Muscle of arm (tissue), 12 donors: ENCODE data around the gene HOXA7. TPM values are rescaled to one million over a fixed set of nuclear protein-coding genes. Genes with fewer than 3 reads are reported as not detected.

Experiments used
- DNase-seq: peaks from one replicate; pipeline ENCODE4 v3.0.0-alpha.2; 2013
- polyA plus RNA-seq, 12 donors: library from polyadenylated mRNA; unstranded; fragments of 120-200 nt; gene quantifications; one replicate each; pipeline ENCODE4 v1.2.1, GENCODE V29; 2013; ENCODE audit not compliant: insufficient read length in 12 of 12

The HOXA7 gene
- polyA plus RNA-seq, 12 donors: 12.0 to 26.8 (median 17.3) TPM; not detected in 1

DNA sequence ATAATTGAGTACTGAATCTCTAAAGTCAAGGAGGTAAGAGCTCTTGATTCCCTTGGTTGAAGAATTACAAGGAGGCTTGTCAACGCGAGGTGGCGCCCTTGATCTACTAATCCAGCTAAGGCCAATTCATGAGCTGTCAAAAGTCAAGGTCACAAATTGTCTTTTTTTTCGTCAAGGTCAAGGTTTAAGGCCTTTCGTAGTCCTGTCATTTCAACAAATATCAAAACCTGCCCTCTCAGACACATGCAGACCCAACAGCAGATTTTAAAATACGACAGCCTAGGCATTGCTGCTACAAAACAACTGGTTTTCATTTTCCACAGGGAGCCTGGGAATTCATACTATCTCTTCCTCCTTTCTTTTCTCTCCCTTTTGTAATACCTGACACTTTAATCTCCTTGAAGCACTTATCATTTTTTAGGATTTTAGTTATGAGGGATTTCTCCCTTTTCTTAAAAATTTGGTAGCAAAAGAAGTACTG lies 39.9 kb upstream of the HOXA7 start:
- DNase-seq: peak; percentile 86

DNA sequence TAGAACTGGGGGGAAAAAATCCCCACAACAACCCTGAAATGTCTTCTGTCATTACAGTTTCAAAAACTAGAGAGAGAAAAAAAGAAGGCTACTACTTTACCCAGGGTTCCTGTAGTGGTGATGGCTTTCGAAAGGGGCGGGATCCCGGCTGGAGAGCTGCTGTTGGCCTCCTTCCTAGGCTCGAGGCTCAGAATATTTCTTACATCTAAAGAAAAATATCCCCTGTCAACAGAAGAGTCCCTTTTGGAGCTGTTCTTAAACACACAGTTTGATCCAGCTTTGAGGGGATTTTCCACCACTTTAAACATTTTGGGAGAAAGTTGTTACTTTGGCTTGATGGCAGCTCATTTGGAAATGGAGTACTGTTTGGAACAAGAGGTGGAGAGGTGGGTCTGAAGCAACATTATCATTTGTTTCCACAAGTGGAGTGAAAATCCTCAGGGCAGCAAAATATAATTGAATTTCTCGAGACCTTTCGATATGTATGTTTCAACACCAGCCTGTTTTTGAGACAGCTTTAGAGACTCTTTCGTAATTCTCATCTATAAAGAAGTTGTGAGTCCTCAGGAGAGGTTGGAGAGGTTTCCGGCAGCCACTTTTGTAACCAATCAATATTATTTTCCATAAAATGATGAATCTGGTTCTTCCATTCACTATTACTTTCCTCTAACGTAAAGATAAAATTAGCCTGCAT lies 38.4 kb upstream of the HOXA7 start:
- no peak for DNase-seq

DNA sequence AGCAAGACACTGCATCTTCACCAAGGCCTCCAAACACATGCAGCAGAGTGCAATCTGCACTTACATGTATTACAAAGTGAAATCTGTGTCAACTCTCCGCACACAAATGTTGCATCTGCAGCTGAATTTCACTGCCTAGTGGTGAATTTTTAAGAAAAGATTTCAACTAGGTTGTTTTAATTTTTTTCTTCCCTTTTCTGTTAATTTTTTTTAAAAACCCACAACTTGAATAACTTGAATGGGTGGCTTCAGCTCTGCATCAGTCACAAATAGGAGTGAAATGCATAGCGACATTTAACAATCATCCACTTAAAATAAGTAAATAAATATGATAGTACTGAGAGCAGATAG lies 37.5 kb upstream of the HOXA7 start:
- no peak for DNase-seq

DNA sequence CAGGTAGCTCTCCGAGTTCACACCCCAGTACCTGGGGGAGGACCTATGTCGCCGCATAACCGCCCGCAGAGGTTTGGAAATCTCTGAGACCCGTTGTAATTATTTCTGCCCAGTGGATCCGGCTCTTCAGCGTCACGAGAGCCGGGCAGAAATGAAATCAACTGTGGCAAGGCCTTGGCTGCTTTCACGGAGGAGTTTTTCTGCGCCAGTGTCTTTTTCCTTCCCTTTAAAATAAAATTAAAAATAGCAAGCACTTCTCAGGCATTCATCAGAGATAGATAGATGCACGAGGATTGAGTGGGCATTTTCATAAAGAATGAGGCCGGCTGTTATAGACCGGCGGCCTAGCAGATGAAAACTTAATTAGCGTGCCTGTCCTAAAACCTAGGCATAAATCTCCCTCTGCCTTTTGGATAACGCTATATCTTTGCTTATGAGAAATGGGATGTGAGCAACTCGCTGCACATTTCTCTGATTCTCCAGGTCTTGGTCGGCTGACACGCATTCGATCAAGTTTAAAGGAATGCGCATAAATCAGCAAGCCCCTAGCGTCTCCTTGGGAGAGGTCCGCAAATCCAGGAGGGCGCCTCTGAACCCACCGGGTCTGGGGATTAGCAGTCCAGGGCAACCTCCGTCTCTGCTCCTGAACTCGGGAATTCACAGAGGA lies 37.0 kb upstream of the HOXA7 start:
- DNase-seq: no peak

DNA sequence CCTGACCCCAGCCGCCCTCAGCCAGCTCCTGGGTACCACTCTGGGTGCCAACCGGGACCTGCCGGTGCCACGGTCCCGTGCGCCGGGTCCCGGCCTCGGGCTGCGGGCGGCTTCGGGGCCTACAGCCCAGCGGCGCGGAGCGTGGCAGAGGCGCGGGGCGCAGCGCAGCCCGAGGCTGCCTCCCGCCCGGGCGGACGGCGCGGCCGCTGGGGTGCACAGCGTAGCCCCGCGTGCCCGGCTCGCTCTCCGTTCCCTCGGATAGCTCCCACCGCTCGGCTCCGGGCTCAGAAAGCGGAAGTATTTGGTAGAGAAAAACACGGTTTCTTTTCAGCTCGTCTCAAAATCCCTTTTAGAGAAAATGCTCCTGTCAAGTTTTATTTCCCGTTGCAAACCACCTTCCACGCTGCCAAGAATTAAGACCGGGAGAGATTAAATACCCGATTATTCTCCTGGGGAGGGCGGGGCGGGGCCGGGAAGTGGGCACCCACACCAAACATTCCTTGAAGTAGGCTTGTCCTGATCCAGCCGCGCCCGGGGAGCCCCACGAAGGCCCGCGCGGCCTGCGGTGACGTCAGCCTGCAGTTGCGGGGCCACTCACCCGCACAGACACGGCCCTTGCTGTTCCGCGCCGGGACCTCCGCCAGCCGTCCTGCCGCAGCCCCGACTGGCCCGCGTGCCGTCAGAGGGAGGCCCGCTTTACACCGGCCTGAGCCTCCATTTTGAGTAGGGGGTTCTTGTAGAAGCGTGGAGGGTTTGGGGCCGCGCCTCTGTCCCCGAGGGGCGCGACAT lies 36.3 kb upstream of the HOXA7 start:
- no peak for DNase-seq

DNA sequence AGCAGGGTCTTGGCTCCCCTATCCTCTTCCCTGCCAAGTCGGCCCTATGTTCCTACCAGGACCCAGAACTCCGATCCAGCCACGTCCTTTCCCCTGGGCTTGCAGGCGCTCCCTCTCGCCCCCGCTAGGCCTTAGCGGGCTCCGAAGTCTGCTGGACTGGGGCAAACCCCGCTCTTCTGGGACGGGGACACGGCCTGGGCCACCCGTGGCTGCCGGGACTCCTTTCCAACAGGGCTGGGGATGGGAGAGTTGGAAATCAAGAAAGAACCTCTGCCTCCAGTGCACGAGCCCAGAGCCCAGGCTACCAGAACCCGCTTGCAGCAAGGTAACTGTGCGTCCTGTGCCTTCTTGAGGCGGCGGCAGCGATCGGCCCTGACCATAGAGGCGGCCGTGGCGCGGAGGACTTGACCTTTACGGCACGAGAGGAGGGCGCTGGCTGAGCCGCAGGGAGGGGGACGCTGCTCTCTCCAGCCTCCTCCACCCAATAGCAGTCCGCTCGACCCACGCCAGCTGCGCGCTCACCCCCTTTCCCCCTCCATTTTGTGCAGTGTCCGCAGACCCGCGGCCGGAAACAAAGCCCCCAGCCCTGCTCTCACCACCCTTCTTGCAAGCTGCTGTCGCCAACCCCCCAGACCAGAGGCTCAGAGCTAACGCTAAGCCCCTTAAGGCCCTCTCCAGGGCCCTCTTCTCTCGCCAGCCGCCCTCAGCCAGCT lies 35.5 kb upstream of the HOXA7 start:
- no peak for DNase-seq

DNA sequence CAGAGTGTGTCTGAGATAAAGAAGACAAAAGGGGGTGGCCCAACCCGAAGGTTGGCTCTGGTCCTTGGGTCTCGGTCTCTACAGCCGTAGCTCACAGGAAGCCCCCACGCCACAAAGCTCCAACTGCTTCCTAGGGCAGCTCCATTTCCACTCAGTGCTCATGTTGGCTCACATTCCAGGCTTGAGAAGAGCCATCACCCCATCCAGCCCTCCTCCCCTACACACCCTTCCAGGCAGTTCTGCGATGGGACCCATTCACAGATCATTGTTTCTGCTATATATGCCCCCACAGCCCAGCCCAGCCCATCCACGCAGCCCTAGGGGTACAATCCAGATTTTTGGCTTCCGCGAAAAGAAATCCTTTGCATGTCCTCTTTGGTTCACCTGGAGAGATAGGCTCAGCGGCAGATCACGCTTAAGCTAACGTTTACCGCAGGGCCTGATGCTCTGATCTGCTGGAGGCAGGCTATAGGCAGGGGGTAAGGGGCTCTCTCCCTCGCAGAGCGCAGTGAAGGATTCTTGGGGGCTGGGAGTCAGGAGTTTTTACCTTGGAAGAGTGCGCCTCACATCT lies 34.8 kb upstream of the HOXA7 start:
- no peak for DNase-seq

DNA sequence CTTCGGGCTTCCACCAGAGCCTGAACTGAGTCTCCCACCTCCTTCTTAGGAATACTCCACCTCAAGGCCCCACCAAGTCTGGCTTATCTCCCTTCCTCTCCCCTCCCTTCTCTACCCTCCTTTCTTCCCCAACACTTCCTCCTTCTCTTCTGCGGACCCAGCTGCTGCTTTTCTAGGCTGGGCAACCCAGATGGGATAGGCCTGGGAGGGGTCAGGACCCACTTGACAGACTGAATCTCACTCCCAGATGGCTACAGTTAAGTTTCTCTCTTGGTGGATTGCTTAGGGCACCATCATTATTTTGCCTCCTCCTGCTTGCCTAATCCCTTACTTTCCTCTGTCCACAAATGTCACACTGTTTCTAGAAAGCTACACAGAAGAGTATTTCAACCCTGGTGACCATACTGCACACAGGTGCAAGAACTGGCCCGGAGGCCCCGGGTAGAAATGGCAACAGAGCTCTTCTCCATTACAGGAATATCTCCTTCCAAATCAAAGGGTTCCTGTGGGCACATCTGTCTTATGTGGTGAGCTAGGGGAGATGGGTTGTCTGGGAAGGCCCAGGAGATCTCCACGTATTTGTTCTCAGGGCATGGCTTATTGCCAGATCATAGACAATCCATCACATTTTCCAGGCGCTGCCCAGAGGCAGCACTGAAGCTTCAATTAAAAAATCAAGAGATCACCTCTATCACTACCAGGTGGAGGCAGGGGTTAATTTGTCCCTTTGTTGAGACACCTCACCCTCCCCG lies 33.7 kb upstream of the HOXA7 start:
- DNase-seq: no peak

DNA sequence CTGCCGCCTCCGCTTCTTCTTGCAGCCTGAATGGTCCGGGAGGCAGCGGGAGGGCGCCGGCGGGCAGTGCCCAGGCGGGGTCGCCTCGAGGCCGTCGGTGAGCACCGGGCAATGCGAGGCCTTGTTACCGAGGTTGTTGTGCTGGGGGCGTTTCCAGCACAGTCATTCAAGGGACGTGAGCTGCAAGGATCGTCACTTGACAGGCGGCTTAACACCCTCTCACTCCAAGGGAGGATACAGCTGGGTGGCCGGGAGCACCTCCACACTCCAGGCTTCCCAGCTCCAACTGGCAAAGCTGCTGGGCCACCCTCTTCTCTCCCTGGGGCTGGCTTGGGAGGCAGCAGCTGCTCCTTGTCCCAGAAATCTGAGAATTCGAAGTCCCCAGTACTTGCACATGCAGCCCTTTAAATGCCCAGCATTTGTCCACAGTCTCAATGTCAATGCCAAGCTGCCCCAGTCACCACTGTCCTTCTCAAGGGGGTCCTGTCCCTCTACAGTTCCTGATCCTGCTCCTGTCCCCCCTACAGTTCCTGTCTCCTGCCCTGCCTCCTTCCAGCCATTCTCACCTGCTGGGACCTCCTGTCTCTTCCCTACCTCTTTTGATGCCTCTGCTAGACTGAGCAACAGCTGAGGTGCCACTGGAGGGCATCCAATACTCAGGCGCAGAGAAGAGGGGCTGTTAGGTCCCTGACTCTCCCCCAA lies 33.0 kb upstream of the HOXA7 start:
- DNase-seq: no peak

DNA sequence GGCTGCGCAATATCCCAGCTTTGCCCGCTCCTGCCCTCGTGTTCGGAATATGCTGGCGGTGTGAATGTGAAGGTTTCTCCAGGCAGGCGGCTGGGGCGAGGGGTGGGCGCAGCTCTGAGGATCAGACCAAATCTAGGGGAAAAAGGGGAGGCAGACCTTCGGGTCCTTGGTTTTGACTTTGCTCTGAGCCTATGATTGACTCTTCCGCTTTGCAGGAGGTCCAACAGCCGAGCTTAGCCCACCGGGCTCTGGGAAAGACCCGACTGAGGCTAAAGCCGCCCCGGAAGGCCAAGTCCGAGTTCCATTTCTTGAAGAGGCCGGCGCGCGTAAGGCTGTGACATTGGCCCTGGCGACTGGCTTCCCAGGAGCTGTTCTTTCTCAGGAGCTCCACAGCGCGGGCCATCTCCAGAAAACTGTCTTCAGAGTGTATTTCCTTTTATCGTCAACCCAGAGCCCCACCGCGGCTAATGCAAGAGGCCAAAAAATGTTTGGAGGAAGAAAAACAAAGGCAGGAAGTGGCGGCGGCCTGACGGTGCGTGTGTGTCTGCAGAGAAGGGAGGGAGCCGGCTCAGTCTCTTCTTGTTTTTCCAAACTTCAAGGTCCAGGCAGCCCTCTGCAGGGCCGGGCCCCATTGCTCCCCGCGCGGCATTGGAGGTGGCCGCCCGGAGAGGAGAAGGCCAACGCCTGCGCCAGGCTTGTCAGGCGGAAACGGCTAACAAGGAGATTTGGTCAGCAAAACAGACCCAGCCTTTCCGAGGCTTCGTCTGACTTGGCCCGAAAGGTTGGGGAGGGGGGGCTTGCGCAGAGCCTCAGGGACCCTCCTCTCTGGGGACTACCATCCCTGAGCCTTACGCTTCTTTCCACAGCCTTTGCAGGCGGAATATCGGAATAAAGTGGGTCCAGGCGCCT lies 32.2 kb upstream of the HOXA7 start:
- no peak for DNase-seq

DNA sequence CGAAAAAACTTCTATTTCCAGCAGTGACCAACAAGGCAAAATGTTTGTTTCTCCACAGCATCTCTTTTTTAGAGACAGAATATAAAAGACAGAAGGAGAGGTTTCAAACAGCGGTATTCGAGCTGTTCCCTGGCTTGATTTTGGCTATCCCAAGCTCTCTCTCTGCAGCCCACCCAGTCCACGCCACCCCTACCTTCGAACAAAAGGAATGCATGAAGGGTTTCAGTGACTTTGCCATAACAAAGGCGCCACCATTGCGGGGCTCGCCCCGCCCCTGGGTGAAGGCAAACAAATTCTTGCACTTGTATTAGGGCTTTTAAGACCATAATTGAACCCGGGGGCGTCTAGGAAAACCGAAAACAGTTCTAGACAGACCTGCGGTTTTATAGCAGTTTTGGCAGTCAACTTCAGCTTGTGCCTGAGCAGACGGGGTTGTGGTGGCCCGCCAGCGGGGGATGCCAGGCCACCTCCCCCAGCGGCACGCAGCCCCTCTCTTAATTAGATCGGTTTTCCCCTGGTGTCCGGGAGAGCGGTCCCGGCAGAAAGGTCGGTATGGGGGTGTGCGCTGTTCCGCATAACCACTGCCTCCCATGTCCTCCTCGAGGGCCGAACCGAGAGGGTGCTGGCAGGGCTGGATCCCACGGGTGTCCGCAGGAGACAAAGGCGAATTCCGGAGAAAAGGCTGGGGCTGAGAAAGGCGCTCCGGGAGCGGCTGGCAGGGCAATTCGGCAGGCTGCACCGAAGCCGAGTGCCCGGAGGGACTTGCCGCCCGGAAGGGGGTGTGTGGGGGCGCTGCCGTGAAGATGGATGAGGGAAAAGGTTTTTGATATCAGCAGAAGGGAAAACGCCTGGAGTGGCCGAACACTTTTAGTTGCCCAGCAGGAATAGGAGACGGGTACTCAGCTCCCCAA lies 31.3 kb upstream of the HOXA7 start:
- no peak for DNase-seq

DNA sequence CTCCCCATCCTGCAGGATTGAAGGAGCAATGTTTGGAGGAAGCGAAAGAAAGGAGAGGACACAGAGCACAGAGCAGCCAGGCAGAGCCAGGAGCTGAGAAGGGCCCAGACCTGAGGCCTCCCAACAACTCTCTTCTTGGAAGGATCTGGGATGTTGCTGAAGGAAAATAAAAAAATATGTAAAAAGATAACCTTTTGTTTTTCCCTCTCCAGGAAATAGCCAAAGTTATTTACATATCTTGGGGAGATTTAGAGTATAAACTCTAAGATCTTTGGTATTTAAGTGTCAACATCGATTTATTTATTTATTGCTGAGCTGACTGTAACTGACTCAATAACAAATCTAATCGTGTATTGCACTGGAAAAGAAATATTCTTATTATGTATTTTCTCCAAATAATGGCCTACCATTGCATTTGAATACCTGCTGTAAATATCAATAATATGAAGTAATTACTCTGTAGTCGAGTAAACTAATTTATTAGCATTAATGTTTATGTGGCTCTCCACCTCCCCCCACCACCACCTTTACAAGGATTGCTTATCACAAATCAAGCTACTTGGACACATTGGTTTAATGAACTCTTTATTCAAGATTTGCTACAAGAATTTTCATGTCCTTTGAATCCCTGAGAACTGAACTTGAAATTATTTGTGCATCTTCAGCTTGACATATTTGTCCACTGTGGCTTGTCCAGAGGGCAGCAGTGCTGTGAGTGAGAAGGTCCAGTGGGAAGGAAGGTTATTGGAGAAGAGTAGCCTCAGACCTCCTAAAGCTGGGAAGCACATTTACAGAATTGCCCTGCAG lies 30.4 kb upstream of the HOXA7 start:
- DNase-seq: no peak

DNA sequence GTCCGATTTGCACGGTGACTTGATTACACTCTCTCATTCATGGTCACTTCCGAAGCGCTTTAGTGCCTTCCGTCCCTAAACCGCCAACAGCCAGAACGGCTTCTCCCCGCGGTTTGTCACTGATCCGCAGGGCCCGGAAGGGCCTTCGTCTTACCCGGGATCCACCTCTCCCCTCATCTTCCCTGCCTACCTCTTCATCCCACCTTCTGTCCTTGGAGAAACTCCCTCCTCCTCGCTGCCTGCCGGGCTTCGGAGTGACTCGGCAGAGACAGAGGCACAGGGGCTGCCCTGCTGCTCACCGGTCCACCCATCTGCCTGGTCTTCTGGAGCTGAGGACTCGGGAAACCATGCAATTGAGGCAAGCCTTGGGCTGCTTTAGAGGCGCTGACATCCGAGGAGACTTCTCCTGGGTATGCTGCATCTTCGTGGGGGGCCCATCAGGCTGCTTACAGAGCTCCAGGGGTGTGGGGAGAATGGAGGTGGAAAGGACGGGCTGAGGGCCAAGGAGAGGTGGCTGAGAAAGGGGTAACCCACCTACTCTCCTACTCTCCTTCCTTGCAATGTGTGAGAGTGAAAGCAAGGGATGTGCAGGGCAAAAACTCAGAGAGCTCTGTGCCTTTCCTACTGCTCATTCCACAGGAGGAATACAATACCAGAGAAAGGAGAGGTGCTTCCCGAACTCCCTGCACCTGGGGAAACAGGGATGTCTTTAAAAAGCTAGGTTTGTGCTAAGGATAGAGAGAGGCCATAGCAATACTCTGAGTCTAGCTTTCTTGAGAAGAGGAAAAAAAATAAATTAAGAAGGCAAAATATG lies 29.6 kb upstream of the HOXA7 start:
- DNase-seq: no peak

DNA sequence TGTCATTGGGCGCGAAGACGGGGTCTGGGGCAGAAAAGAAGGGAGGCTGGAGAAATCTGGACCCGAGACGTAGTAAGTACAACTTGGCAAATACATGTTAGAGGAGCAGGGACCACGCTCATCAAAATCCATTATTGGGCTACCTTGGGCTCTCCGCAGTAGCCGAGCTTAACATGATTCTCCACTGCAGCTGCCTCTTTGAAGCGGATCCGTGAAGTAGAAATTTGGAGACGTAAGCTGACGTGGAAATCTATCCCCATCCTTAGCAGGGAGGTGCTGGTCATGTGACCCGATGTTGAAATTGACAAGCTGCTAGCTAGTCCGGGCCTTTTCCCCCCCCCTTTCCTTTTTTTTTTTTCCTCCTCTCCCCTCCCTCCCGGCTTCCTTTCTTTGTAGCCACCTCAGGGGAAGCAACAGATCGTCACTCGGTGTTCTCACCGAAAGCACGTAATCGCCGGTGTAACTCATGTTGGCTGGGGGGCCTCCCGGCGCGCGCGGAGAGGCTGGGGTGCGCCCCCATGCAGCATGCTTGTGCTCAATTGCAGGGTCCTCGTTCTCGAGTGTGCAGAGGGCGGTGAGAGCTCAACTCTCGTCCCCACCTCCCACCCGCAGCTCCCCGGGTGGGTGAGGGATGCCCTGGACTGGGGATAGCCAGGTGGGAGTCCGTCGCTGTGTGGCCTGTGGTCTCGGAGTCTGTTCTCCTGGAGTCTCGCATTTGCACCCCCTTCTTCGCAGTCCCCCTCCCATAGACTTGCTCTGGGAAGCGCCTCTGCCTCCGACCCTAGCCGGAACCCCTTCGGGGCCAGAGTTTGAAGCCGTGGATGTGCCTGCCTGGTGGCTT lies 28.8 kb upstream of the HOXA7 start, which contains the start of gene HOXA11:
HOXA11 (minus strand) TSS at position 220 of the 841 bp plus-strand sequence; CDS start at position 132, 88 bp downstream.
- DNase-seq: no peak

DNA sequence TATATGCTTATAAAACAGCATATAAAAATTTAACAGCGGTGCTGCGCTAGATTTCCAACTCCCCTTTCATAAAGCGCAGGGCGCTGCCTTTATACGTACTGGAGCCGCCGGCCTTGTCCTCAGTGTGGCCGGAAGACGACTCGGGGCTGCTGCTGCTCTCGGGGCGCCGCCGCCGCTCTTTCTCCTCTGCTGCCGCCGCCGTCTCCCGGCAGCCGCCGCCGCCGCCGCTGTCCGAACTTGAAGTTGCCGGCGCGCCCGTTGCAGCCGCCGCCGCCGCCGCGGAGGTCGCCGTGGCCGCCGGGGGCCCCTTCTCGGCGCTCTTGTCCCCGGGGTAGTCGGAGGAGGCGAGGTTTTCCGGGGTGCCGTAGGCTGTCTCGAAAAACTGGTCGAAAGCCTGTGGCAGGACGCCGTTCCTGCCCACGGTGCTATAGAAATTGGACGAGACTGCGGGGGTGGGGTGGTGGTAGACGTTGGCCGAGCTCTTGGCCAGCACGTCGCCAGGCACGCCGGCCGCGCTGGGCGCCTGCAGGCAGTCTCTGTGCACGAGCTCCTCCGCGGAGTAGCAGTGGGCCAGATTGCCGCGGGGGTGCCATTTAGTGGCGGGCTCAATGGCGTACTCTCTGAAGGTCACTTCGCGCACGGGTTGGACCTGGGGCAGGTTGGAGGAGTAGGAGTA lies 28.0 kb upstream of the HOXA7 start:
- DNase-seq: no peak
